Fibroblast of lung (primary cell): ENCODE results near the gene SYNJ1. TPM values are rescaled to one million over a fixed set of nuclear protein-coding genes. Genes with fewer than 3 reads are reported as not detected.

ENCODE experiments used
- DNase-seq, 2 donors: peaks; one replicate each; pipeline versions ENCODE4 v3.0.0 to v3.0.0-alpha.2; 2010; ENCODE audit warnings: low read depth in 2 of 2
- H2AFZ ChIP-seq: 2 replicates; pipeline ENCODE4 v1.5.1; 2012; ENCODE audit warnings: low read length, control low read depth, inconsistent platforms
- H3K27ac ChIP-seq: 2 replicates; pipeline ENCODE4 v1.5.1; 2011; ENCODE audit warnings: low read length, control low read depth; ENCODE audit not compliant: insufficient read depth
- H3K27me3 ChIP-seq: 2 replicates; pipeline ENCODE4 v1.5.1; 2011; ENCODE audit warnings: mild to moderate bottlenecking, low read length; ENCODE audit not compliant: control insufficient read depth, insufficient read depth
- H3K36me3 ChIP-seq: 2 replicates; pipeline ENCODE4 v1.5.1; 2011; ENCODE audit warnings: low read length; ENCODE audit not compliant: control insufficient read depth, insufficient read depth
- H3K4me1 ChIP-seq: 2 replicates; pipeline ENCODE4 v1.5.1; 2011; ENCODE audit warnings: low read length; ENCODE audit not compliant: control insufficient read depth, insufficient read depth; ENCODE audit errors: extremely low read depth
- H3K4me2 ChIP-seq: 2 replicates; pipeline ENCODE4 v1.5.1; 2011; ENCODE audit warnings: low read length, control low read depth; ENCODE audit not compliant: insufficient read depth; ENCODE audit errors: extremely low read depth
- H3K4me3 ChIP-seq, 4 experiments: fragments of 200-600 bp in 1 of 4; sonication (generic) in 1 of 4; replicated peaks in 1 of 4; 2 replicates each; pipeline ENCODE4 v1.5.1; 2011 to 2016; ENCODE audit warnings: low read length in 4 of 4, low read depth in 3 of 4, mild to moderate bottlenecking in 3 of 4, control low read depth in 2 of 4, inconsistent platforms in 1 of 4, mixed read lengths in 1 of 4; ENCODE audit not compliant: insufficient read depth in 1 of 4; ENCODE audit errors: control extremely low read depth in 1 of 4
- H3K79me2 ChIP-seq: 2 replicates; pipeline ENCODE4 v1.5.1; 2012; ENCODE audit warnings: mild to moderate bottlenecking, low read length, inconsistent platforms; ENCODE audit not compliant: control insufficient read depth, insufficient read depth
- H3K9ac ChIP-seq: 2 replicates; pipeline ENCODE4 v1.5.1; 2011; ENCODE audit warnings: mild to moderate bottlenecking, low read length, control low read depth; ENCODE audit not compliant: insufficient read depth
- H3K9me3 ChIP-seq: 2 replicates; pipeline ENCODE4 v1.5.1; 2012; ENCODE audit warnings: low read depth, low read length; ENCODE audit not compliant: control insufficient read depth, insufficient read depth
- H4K20me1 ChIP-seq: 2 replicates; pipeline ENCODE4 v1.5.1; 2011; ENCODE audit warnings: low read length; ENCODE audit not compliant: control insufficient read depth, insufficient read depth; ENCODE audit errors: extremely low read depth
- CTCF ChIP-seq, 2 donors: IDR thresholded peaks in 1 of 2; conservative IDR thresholded peaks in 1 of 2; 1 replicate in 1 of 2; 2 replicates in 1 of 2; pipeline ENCODE4 v1.5.1; 2011 to 2012; ENCODE audit warnings: low read length in 2 of 2, control low read depth in 1 of 2, inconsistent platforms in 1 of 2, low read depth in 1 of 2, mild to moderate bottlenecking in 1 of 2
- EZH2 ChIP-seq: IDR thresholded peaks from 2 replicates; pipeline ENCODE4 v1.5.1; 2012; ENCODE audit warnings: low read length, control low read depth, mild to moderate bottlenecking; ENCODE audit errors: missing control alignments
- polyA plus RNA-seq, 2 donors: library from polyadenylated mRNA; depleted of rRNA in 1 of 2; stranded (reverse) in 1 of 2; unstranded in 1 of 2; fragments of >200 nt; gene quantifications; 2 replicates each; pipeline ENCODE4 v1.2.1, GENCODE V29; 2011 to 2012; ENCODE audit warnings: missing spikeins in 1 of 2
- total RNA-seq: library from RNA; depleted of rRNA; stranded (reverse); fragments of >200 nt; gene quantifications from 2 replicates; pipeline ENCODE4 v1.2.1, GENCODE V29; 2014

The SYNJ1 gene
- total and polyA plus RNA-seq, 2 donors (not counting 1 experiment from before 2014, with no cell fraction given), result 6.1 to 10.4 TPM

- no peak overlapping the region for H3K27ac ChIP-seq
Measured at GRCh38 chr21:32608851-32609250, 119.0 kb downstream of the SYNJ1 start.

GRCh38 chr21:32605469-32605868 lies 122.3 kb downstream of the SYNJ1 start:
- Histone ChIP-seq H3K27ac (no peak overlapping the region), H3K36me3 (peaks cover 14% of the 10 kb centered on the region), H2AFZ (no peak overlapping the region), H3K4me3 (no peak overlapping the region), H3K27me3 (no peaks in the 10 kb centered on the region), H3K79me2 (peaks cover 8% of the 10 kb centered on the region), H3K9me3 (no peaks in the 10 kb centered on the region), H4K20me1 (no peaks in the 10 kb centered on the region), H3K4me1 (no peaks in the 10 kb centered on the region), H3K4me2 (no peak overlapping the region), H3K9ac (no peak overlapping the region)
- DNase-seq, result no peak
- TF ChIP-seq EZH2, result no peak
- TF ChIP-seq CTCF (conservative IDR thresholded peaks at IDR 0.05 in 1 of 2, IDR thresholded peaks at IDR 0.05 in 1 of 2; ENCODE audit: low read depth in 1 of 2, low read length in 2 of 2), result no peak

More at GRCh38 chr21:32608851-32609250, 119.0 kb downstream of the SYNJ1 start:
- H4K20me1 ChIP-seq, result no peaks in the 10 kb centered on the region
- peaks cover 16% of the 10 kb centered on the region for H3K79me2 ChIP-seq
- H3K9me3 ChIP-seq, result no peaks in the 10 kb centered on the region
- no peak overlapping the region for H3K9ac ChIP-seq
- peaks cover 12% of the 10 kb centered on the region for H3K36me3 ChIP-seq
- H3K4me2 ChIP-seq, result no peak overlapping the region
- no peaks in the 10 kb centered on the region for H3K4me1 ChIP-seq
- no peaks in the 10 kb centered on the region for H3K27me3 ChIP-seq
- TF ChIP-seq EZH2, result no peak
- TF ChIP-seq CTCF (conservative IDR thresholded peaks at IDR 0.05 in 1 of 2, IDR thresholded peaks at IDR 0.05 in 1 of 2; ENCODE audit: low read depth in 1 of 2, low read length in 2 of 2), result no peak
- H2AFZ ChIP-seq, result no peak overlapping the region
- H3K4me3 ChIP-seq, result no peak overlapping the region
- DNase-seq, result no peak

- H3K9ac ChIP-seq, result no peak overlapping the region
- no peaks in the 10 kb centered on the region for H3K79me2 ChIP-seq
- DNase-seq, result no peak
- H2AFZ ChIP-seq, result no peak overlapping the region
- no peaks in the 10 kb centered on the region for H4K20me1 ChIP-seq
- peaks cover 14% of the 10 kb centered on the region for H3K36me3 ChIP-seq
- H3K9me3 ChIP-seq, result no peaks in the 10 kb centered on the region
- no peak overlapping the region for H3K4me3 ChIP-seq
- no peaks in the 10 kb centered on the region for H3K4me1 ChIP-seq
- H3K4me2 ChIP-seq, result no peak overlapping the region
- no peak overlapping the region for H3K27ac ChIP-seq
- no peaks in the 10 kb centered on the region for H3K27me3 ChIP-seq
- TF ChIP-seq EZH2 (no peak), CTCF (conservative IDR thresholded peaks at IDR 0.05 in 1 of 2, IDR thresholded peaks at IDR 0.05 in 1 of 2; ENCODE audit: low read depth in 1 of 2, low read length in 2 of 2) (no peak)
Measured at GRCh38 chr21:32604464-32604863, 123.3 kb downstream of the SYNJ1 start.
